ENCODE results near the gene CLRN1. TPM values are rescaled to one million over a fixed set of nuclear protein-coding genes. Genes with fewer than 3 reads are reported as not detected.

The CLRN1 gene
- total RNA-seq, 6 donors from 2014 or later = not detected

- H3K27me3 ChIP-seq = no peaks in the 10 kb centered on the region
- no peaks in the 10 kb centered on the region for H3K4me1 ChIP-seq
- no peaks in the 10 kb centered on the region for H3K36me3 ChIP-seq
- 87 to 96% methylated on average over 2 to 4 of the region's 4 CpGs for WGBS, 2 donors
- no peak overlapping the region for H3K4me3 ChIP-seq
- TF ChIP-seq, protein P1, sequence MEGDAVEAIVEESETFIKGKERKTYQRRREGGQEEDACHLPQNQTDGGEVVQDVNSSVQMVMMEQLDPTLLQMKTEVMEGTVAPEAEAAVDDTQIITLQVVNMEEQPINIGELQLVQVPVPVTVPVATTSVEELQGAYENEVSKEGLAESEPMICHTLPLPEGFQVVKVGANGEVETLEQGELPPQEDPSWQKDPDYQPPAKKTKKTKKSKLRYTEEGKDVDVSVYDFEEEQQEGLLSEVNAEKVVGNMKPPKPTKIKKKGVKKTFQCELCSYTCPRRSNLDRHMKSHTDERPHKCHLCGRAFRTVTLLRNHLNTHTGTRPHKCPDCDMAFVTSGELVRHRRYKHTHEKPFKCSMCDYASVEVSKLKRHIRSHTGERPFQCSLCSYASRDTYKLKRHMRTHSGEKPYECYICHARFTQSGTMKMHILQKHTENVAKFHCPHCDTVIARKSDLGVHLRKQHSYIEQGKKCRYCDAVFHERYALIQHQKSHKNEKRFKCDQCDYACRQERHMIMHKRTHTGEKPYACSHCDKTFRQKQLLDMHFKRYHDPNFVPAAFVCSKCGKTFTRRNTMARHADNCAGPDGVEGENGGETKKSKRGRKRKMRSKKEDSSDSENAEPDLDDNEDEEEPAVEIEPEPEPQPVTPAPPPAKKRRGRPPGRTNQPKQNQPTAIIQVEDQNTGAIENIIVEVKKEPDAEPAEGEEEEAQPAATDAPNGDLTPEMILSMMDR (IDR thresholded peaks at IDR 0.05) = no peak
- no peak for TF ChIP-seq EP300 (IDR thresholded peaks at IDR 0.05)
- TF ChIP-seq POLR2AphosphoS5 (IDR thresholded peaks at IDR 0.05) = no peak
- no peak for TF ChIP-seq POLR2A (IDR thresholded peaks at IDR 0.05)
- H3K9me3 ChIP-seq = no peaks in the 10 kb centered on the region
- H3K27ac ChIP-seq = no peak overlapping the region
- no peak for DNase-seq
- ATAC-seq (ENCODE audit: low FRiP score in 2 of 2) = no peak
Observed at GRCh38 chr3:150978566-150979148, 6.1 kb upstream of the CLRN1 start.

- WGBS, 2 donors = 69 to 70% methylated on average over 3 of the region's 3 CpGs
- Histone ChIP-seq H3K27ac (no peak overlapping the region), H3K4me3 (no peak overlapping the region)
Observed at GRCh38 chr3:150975992-150976368, 3.5 kb upstream of the CLRN1 start.

DNA sequence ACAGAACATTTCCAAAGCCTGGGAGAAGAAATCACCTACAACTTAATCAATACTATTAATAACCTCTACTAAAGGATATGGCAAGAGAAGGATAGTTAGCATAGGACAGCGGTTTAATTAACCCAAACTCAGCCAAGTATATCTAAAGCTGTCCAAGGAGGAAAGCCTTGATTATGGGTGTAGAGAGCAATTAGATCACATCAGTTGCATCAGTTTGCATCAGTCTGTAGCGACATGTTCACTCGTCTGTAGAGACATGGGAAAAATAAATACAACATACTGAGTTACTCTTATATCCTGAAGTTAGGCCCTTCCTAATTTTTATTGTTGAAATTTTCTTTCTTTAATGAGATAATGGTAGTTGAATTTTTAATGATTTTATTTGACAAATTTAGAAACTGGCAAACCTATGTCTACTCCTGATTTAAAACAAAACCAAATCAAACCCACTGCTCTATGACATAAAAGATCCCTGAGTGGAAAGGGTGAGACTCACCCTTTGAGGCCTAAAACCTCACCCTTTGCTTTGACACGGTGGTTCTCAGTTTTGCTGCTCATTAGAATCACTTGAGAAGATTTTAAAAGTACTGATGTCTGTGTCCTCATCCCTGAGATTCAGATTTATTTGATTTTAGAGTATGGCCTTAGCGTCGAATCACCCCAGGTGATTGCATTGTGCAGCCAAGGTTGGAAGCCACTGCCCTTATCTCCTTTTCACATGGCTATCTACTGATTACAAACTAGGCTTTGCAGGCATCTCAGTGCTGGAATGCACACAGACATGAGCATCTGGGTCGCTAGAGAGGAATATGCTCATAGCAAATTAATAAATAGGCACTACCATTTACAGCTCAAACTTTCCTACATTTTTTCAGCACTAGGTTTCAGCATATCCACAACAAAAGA is 2.8 kb upstream of the CLRN1 start:
- no peaks in the 10 kb centered on the region for H3K4me1 ChIP-seq
- no peak overlapping the region for H3K4me3 ChIP-seq
- H3K27ac ChIP-seq = no peak overlapping the region
- no peaks in the 10 kb centered on the region for H3K27me3 ChIP-seq
- 68 to 81% methylated on average over 7 of the region's 7 CpGs for WGBS, 2 donors
- no peak for ATAC-seq (ENCODE audit: low FRiP score in 2 of 2)
- TF ChIP-seq, protein P1 (IDR thresholded peaks at IDR 0.05) = no peak
- no peak for TF ChIP-seq EP300 (IDR thresholded peaks at IDR 0.05)
- TF ChIP-seq POLR2A (IDR thresholded peaks at IDR 0.05) = no peak
- no peak for TF ChIP-seq POLR2AphosphoS5 (IDR thresholded peaks at IDR 0.05)
- no peak for DNase-seq
- no peaks in the 10 kb centered on the region for H3K36me3 ChIP-seq
- no peaks in the 10 kb centered on the region for H3K9me3 ChIP-seq

More at GRCh38 chr3:150975992-150976368, 3.5 kb upstream of the CLRN1 start:
- no peaks in the 10 kb centered on the region for H3K9me3 ChIP-seq
- ATAC-seq (ENCODE audit: low FRiP score in 2 of 2) (no peak), DNase-seq (no peak)
- no peaks in the 10 kb centered on the region for H3K36me3 ChIP-seq
- TF ChIP-seq EP300 (IDR thresholded peaks at IDR 0.05) (no peak), POLR2A (IDR thresholded peaks at IDR 0.05) (no peak), POLR2AphosphoS5 (IDR thresholded peaks at IDR 0.05) (no peak)
- TF ChIP-seq, protein P1 (IDR thresholded peaks at IDR 0.05) = no peak
- no peaks in the 10 kb centered on the region for H3K4me1 ChIP-seq
- H3K27me3 ChIP-seq = no peaks in the 10 kb centered on the region

GRCh38 chr3:150970665-150971324 is 1.7 kb downstream of the CLRN1 start:
- Histone ChIP-seq H3K27me3 (no peaks in the 10 kb centered on the region), H3K4me1 (no peaks in the 10 kb centered on the region), H3K27ac (no peak overlapping the region), H3K36me3 (no peaks in the 10 kb centered on the region), H3K9me3 (no peaks in the 10 kb centered on the region), H3K4me3 (no peak overlapping the region)
- TF ChIP-seq POLR2A (IDR thresholded peaks at IDR 0.05) = no peak
- ATAC-seq (ENCODE audit: low FRiP score in 2 of 2) (no peak), DNase-seq (no peak)
- 76 to 77% methylated on average over 6 of the region's 6 CpGs for WGBS, 2 donors

- no peak overlapping the region for H3K27ac ChIP-seq
- no peaks in the 10 kb centered on the region for H3K9me3 ChIP-seq
- no peaks in the 10 kb centered on the region for H3K27me3 ChIP-seq
- H3K36me3 ChIP-seq = no peaks in the 10 kb centered on the region
- 88 to 90% methylated on average over 4 of the region's 4 CpGs for WGBS, 2 donors
- H3K4me3 ChIP-seq = no peak overlapping the region
- no peak for ATAC-seq (ENCODE audit: low FRiP score in 2 of 2)
- no peak for DNase-seq
- TF ChIP-seq POLR2A (IDR thresholded peaks at IDR 0.05) (no peak), EP300 (IDR thresholded peaks at IDR 0.05) (no peak), POLR2AphosphoS5 (IDR thresholded peaks at IDR 0.05) (no peak)
- TF ChIP-seq, protein P1 (IDR thresholded peaks at IDR 0.05) = no peak
- H3K4me1 ChIP-seq = no peaks in the 10 kb centered on the region
Observed at GRCh38 chr3:150968341-150969035, 4.0 kb downstream of the CLRN1 start.
